UCSD-AML1 (cell line): ENCODE data around the gene EFCC1.

Experiments used
- DNase-seq: peaks from one replicate; lab custom pipeline; 2025; ENCODE audit not compliant: unreplicated experiment; lab: John Stamatoyannopoulos, UW

The EFCC1 gene

GRCh38 chr3:128994581-128995546, 6.2 kb upstream of the EFCC1 start:
- no peak for DNase-seq

- DNase-seq: no peak
Observed at GRCh38 chr3:128995737-128996136, 5.4 kb upstream of the EFCC1 start.

GRCh38 chr3:128996200-128996599, 4.9 kb upstream of the EFCC1 start:
- DNase-seq: no peak

- peak; percentile 37 for DNase-seq
Observed at GRCh38 chr3:128996726-128997125, 4.4 kb upstream of the EFCC1 start.

- no peak for DNase-seq
Observed at GRCh38 chr3:128997486-128998133, 3.5 kb upstream of the EFCC1 start.

- peak; percentile 49 for DNase-seq
Observed at GRCh38 chr3:128998561-128998960, 2.5 kb upstream of the EFCC1 start.

GRCh38 chr3:128999102-128999501, 2.0 kb upstream of the EFCC1 start:
- DNase-seq: no peak

GRCh38 chr3:129000742-129001100, 383 bp upstream of the EFCC1 start:
- no peak for DNase-seq

GRCh38 chr3:129001806-129002572, 885 bp downstream of the EFCC1 start:
- DNase-seq: peak; percentile 45

GRCh38 chr3:129002573-129003569, 1.8 kb downstream of the EFCC1 start:
- DNase-seq: no peak

- no peak for DNase-seq
Observed at GRCh38 chr3:129003578-129004112, 2.5 kb downstream of the EFCC1 start.

- DNase-seq: no peak
Observed at GRCh38 chr3:129004639-129005295, 3.7 kb downstream of the EFCC1 start.

GRCh38 chr3:129005526-129006303, 4.6 kb downstream of the EFCC1 start:
- DNase-seq: peak; percentile 35

GRCh38 chr3:129006864-129007263, 5.8 kb downstream of the EFCC1 start:
- DNase-seq: no peak

- no peak for DNase-seq
Observed at GRCh38 chr3:129007792-129008191, 6.7 kb downstream of the EFCC1 start.

- no peak for DNase-seq
Observed at GRCh38 chr3:129009266-129009665, 8.2 kb downstream of the EFCC1 start.

- DNase-seq: no peak
Observed at GRCh38 chr3:129010310-129010956, 9.3 kb downstream of the EFCC1 start.

- DNase-seq: no peak
Observed at GRCh38 chr3:129013491-129013891, 12.4 kb downstream of the EFCC1 start.
